GM23248 (cell line): ENCODE results near the gene CFL2.

ENCODE experiments used
- EZH2 ChIP-seq: fragments of 200-600 bp; sonication (generic); IDR thresholded peaks from 2 replicates; pipeline ENCODE4 v1.6.1; 2018; ENCODE audit warnings: antibody characterized with exemption, mild to moderate bottlenecking; ENCODE audit not compliant: insufficient read depth, poor library complexity, severe bottlenecking
- EZH2phosphoT487 ChIP-seq: fragments of 200-600 bp; sonication (generic); IDR thresholded peaks from 2 replicates; pipeline ENCODE4 v1.6.1; 2018; ENCODE audit warnings: antibody characterized with exemption, moderate library complexity, mild to moderate bottlenecking, low read depth; ENCODE audit not compliant: insufficient read depth

DNA sequence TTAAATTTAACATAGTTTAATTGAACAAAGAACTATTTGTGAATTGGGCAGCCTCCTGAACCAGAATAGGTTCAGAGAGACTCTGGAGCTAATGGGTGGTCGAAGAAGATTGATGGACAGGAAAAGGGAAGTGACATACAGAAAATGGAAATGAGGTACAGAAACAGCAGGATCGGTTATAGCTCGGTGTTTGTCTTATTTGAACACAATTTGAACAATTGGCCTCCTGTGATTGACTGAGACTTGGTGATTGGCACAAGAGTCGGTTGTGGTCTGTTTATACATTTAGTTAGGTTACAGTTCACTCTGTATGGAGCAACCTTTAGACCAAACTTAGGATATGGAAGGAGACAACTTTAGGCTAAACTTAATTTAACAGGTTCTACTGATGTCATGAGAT is 18.4 kb upstream of the CFL2 start:
- TF ChIP-seq EZH2 (no peak), EZH2phosphoT487 (no peak)
